Measurements from ENCODE around the gene GDF3. TPM values are rescaled to one million over a fixed set of nuclear protein-coding genes. Genes with fewer than 3 reads are reported as not detected.

GDF3 gene
- total RNA-seq, 2 experiments from 2014 or later, result not detected

DNA sequence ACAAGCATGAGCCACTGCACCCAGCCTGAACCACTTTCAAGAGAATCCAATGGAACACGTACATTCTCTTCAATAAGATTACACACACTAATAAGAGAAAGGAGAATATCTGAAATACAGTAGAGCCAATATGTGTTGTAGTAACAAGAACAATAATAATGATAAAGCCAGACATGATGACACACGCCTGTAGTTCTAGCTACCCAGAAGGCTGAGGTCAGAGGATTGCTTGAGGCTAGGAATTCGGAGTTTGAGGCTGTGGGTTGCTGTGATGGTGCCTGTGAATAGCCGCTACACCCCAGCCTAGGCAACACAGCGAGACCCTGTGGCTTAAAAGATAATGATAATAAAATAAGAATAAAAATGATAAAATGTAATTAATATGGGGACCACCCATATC, 45.5 kb downstream of the GDF3 start:
- Mint-ChIP-seq H3K9me3 (no peaks in the 10 kb centered on the region), H3K4me3 (no peak overlapping the region), H3K36me3 (ENCODE audit: low read depth) (no peaks in the 10 kb centered on the region), H3K27ac (no peak overlapping the region), H3K27me3 (no peaks in the 10 kb centered on the region), H3K4me1 (ENCODE audit: low read depth) (no peaks in the 10 kb centered on the region)
- ChIA-PET POLR2A (no interaction called here), CTCF (interaction anchor here (1.1 kb wide), 1 partner anchor 157 kb away, joined by 4 read pairs; no protein-coding TSS in a partner anchor)
- ATAC-seq (no peak), DNase-seq (no peak)
- TF ChIP-seq, protein P1, sequence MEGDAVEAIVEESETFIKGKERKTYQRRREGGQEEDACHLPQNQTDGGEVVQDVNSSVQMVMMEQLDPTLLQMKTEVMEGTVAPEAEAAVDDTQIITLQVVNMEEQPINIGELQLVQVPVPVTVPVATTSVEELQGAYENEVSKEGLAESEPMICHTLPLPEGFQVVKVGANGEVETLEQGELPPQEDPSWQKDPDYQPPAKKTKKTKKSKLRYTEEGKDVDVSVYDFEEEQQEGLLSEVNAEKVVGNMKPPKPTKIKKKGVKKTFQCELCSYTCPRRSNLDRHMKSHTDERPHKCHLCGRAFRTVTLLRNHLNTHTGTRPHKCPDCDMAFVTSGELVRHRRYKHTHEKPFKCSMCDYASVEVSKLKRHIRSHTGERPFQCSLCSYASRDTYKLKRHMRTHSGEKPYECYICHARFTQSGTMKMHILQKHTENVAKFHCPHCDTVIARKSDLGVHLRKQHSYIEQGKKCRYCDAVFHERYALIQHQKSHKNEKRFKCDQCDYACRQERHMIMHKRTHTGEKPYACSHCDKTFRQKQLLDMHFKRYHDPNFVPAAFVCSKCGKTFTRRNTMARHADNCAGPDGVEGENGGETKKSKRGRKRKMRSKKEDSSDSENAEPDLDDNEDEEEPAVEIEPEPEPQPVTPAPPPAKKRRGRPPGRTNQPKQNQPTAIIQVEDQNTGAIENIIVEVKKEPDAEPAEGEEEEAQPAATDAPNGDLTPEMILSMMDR (IDR thresholded peaks at IDR 0.05), result no peak
- intact Hi-C loops (cut with micrococcal nuclease), result no loop called here

DNA sequence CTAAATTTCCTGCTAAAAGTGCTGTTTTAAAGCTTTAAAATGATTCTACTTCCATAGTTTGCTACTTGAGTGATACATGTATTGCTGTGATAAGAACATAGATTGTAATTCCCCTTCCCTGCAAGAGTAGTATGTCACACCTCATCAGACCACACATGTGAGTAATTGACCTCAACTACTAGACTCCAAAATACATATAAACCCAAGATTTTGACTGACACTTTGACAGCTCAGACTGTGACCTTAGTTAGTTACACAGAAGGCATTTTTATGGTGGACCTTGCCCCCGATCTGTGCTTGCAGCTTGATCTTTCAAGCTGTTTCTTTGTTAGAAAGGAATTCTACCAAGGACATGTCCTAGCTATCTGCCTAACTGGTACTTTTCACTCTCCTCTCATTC, 48.5 kb downstream of the GDF3 start:
- Mint-ChIP-seq H3K9me3 (no peaks in the 10 kb centered on the region), H3K36me3 (ENCODE audit: low read depth) (no peaks in the 10 kb centered on the region), H3K27me3 (no peaks in the 10 kb centered on the region), H3K27ac (no peak overlapping the region), H3K4me3 (no peak overlapping the region), H3K4me1 (ENCODE audit: low read depth) (no peaks in the 10 kb centered on the region)
- DNase-seq (no peak), ATAC-seq (peak; percentile 53)
- TF ChIP-seq, protein P1 (IDR thresholded peaks at IDR 0.05), result no peak
- intact Hi-C loops (cut with micrococcal nuclease), result no loop called here
- POLR2A ChIA-PET, result no interaction called here
- CTCF ChIA-PET, result interaction anchor here (0.9 to 3.0 kb wide), 3 partner anchors 9 to 423 kb away, joined by 3 to 10 read pairs (median 5); no protein-coding TSS in a partner anchor

DNA sequence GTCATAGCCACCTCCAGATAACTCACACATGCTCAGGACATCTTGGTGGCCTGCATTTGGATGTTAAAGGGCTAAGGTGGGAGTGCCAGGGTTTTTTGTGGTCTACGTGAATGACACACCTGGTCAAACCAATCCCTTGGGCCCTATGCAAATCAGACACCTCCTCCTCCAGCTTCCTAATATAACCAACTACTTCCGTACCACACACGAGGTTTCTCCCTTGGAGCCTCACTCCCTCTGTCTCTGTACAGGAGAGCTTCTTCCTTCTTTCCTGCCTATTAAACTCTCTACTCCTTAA, 49.4 kb downstream of the GDF3 start:
- ATAC-seq, result no peak
- Mint-ChIP-seq H3K36me3 (ENCODE audit: low read depth) (no peaks in the 10 kb centered on the region), H3K27me3 (no peaks in the 10 kb centered on the region), H3K4me1 (ENCODE audit: low read depth) (peaks cover 5% of the 10 kb centered on the region), H3K9me3 (no peaks in the 10 kb centered on the region), H3K27ac (no peak overlapping the region), H3K4me3 (no peak overlapping the region)
- POLR2A ChIA-PET, result no interaction called here
- CTCF ChIA-PET, result interaction anchor here (0.7 to 1.0 kb wide), 4 partner anchors 9 to 422 kb away, joined by 3 to 4 read pairs (median 3); no protein-coding TSS in a partner anchor
- intact Hi-C loops (cut with micrococcal nuclease), result no loop called here
- DNase-seq, result no peak
- TF ChIP-seq, protein P1 (IDR thresholded peaks at IDR 0.05), result no peak

DNA sequence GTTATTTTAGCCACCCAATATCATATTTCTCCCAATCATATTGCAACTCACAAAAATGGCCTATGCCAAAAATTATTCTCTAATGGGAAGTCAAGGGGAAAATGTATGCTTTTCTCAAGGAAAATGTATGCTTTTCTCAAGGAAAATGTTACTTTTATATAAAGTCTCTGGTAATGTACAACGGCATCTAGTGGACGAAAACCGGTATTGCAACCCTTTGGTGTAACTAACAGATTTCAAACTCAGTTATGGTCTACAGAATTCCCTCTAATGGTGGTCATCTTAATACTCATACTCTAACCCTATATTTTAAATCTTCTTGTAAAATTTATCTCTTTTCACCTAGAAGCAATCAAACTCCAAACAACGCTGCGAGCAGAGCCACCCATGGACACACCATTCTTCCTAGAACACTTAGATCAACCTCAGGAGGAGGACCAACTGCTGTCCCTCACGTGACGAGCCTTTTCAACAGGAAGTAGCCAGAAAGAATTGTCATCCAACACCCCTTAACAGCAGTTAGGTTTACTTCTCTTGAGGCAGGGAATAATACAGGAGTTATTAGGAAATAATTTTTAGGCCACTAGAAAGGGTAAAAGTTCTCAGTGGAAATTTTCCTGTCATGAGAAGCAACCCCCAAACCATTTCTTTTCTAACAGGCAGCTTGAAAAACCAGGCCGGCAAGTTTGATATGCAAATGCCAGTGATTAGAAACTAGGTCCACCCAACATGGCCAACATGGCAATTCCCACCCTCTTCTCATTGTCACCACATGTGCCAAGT, 50.0 kb downstream of the GDF3 start:
- CTCF ChIA-PET, result interaction anchor here (0.7 to 1.0 kb wide), 3 partner anchors 8 to 134 kb away, joined by 3 to 4 read pairs (median 3); no protein-coding TSS in a partner anchor
- intact Hi-C loops (cut with micrococcal nuclease), result no loop called here
- no peak overlapping the region for H3K27ac Mint-ChIP-seq

DNA sequence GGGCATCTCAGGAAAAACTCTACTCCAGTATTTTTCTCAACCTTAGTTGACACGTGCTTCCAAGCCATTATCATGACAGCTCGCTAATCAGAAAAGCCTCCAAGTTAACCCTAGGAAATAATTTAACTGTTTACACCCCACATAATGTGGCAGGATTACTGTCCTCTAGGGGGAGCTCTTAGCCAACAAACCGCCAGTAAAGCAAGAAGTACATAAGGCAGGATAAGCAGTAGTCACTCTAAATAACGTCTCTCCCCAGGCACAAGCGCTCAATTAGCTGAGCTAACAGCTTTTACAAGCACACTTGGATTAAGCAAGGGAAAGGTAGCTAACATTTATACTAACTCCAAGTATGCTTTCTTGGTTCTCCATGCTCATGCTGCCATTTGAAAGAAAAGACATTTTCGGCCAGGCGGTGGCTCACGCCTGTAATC, 52.7 kb downstream of the GDF3 start:
- Mint-ChIP-seq H3K9me3 (peaks cover 2% of the 10 kb centered on the region), H3K36me3 (ENCODE audit: low read depth) (no peaks in the 10 kb centered on the region), H3K27me3 (peaks cover 5% of the 10 kb centered on the region), H3K4me3 (no peak overlapping the region), H3K27ac (no peak overlapping the region), H3K4me1 (ENCODE audit: low read depth) (peaks cover 29% of the 10 kb centered on the region)
- TF ChIP-seq, protein P1 (IDR thresholded peaks at IDR 0.05), result peak; percentile 77
- intact Hi-C loops (cut with micrococcal nuclease), result no loop called here
- ChIA-PET POLR2A (no interaction called here), CTCF (interaction anchor here (0.6 to 5.2 kb wide), 24 partner anchors 10 to 436 kb away, joined by 3 to 52 read pairs (median 4); no protein-coding TSS in a partner anchor)
- DNase-seq (peak; percentile 62), ATAC-seq (no peak)

More for the DNA sequence above, 50.0 kb downstream of the GDF3 start:
- H3K4me3 Mint-ChIP-seq, result no peak overlapping the region
- H3K27me3 Mint-ChIP-seq, result no peaks in the 10 kb centered on the region
- TF ChIP-seq, protein P1 (IDR thresholded peaks at IDR 0.05), result peak; percentile 86
- no peaks in the 10 kb centered on the region for H3K9me3 Mint-ChIP-seq
- H3K4me1 Mint-ChIP-seq (ENCODE audit: low read depth), result peaks cover 10% of the 10 kb centered on the region
- ATAC-seq (no peak), DNase-seq (peak; percentile 56)
- no peaks in the 10 kb centered on the region for H3K36me3 Mint-ChIP-seq (ENCODE audit: low read depth)
- POLR2A ChIA-PET, result no interaction called here
